Neural progenitor cell (in vitro differentiated cells): ENCODE measurements around the gene MPHOSPH10. TPM values are rescaled to one million over a fixed set of nuclear protein-coding genes. Genes with fewer than 3 reads are reported as not detected.
"Not testable (repeated sequence)": the region's sequence is repeated elsewhere in the genome, so short reads cannot be mapped to it uniquely, and the experiment has no call there.

ENCODE experiments used
- DNase-seq: peaks from one replicate; pipeline ENCODE4 v3.0.0-alpha.2; 2016; ENCODE audit warnings: low spot score
- H2AFZ ChIP-seq: fragments of 200-600 bp; sonication (generic); replicated peaks from 2 replicates; pipeline ENCODE4 v1.6.1; 2016; ENCODE audit warnings: antibody characterized with exemption
- H3F3A ChIP-seq: fragments of 200-600 bp; sonication (generic); 2 replicates; pipeline ENCODE4 v1.6.1; 2016; ENCODE audit warnings: antibody characterized with exemption, low read depth
- H3K27ac ChIP-seq: fragments of 200-600 bp; sonication (generic); 2 replicates; pipeline ENCODE4 v1.5.1; 2016; ENCODE audit warnings: mild to moderate bottlenecking
- H3K27me3 ChIP-seq: fragments of 200-600 bp; sonication (generic); 2 replicates; pipeline ENCODE4 v1.6.1; 2016; ENCODE audit warnings: mild to moderate bottlenecking, moderate library complexity
- H3K36me3 ChIP-seq: fragments of 200-600 bp; sonication (generic); 2 replicates; pipeline ENCODE4 v1.5.1; 2016
- H3K4me1 ChIP-seq: fragments of 200-600 bp; sonication (generic); 2 replicates; pipeline ENCODE4 v1.6.1; 2016; ENCODE audit warnings: mixed run types
- H3K4me2 ChIP-seq: fragments of 200-600 bp; sonication (generic); 2 replicates; pipeline ENCODE4 v1.6.1; 2016
- H3K4me3 ChIP-seq: fragments of 200-600 bp; sonication (generic); 2 replicates; pipeline ENCODE4 v1.5.1; 2016
- H3K79me2 ChIP-seq: fragments of 200-600 bp; sonication (generic); 2 replicates; pipeline ENCODE4 v1.6.1; 2016; ENCODE audit warnings: low read depth
- H3K9ac ChIP-seq: fragments of 200-600 bp; sonication (generic); 2 replicates; pipeline ENCODE4 v1.6.1; 2016
- H3K9me3 ChIP-seq: fragments of 200-600 bp; sonication (generic); 2 replicates; pipeline ENCODE4 v1.5.1; 2016; ENCODE audit warnings: low read depth
- H4K20me1 ChIP-seq: fragments of 200-600 bp; sonication (generic); 2 replicates; pipeline ENCODE4 v1.6.1; 2016; ENCODE audit warnings: low read depth
- H3K27ac Mint-ChIP-seq: 3 replicates; pipeline ENCODE4 v1.8.0; 2021; ENCODE audit warnings: mixed read lengths
- H3K27me3 Mint-ChIP-seq: 2 replicates; pipeline ENCODE4 v1.8.0; 2022; ENCODE audit warnings: low read depth, mild to moderate bottlenecking, inconsistent platforms, moderate library complexity, mixed read lengths; ENCODE audit not compliant: insufficient read depth
- H3K36me3 Mint-ChIP-seq: 3 replicates; pipeline ENCODE4 v1.8.0; 2021; ENCODE audit warnings: mixed read lengths
- H3K4me1 Mint-ChIP-seq: 3 replicates; pipeline ENCODE4 v1.8.0; 2021; ENCODE audit warnings: mixed read lengths
- H3K4me3 Mint-ChIP-seq: 3 replicates; pipeline ENCODE4 v1.8.0; 2021; ENCODE audit warnings: mild to moderate bottlenecking, moderate library complexity, mixed read lengths
- H3K9me3 Mint-ChIP-seq: 3 replicates; pipeline ENCODE4 v1.8.0; 2020; ENCODE audit warnings: mixed read lengths
- EZH2 ChIP-seq: fragments of 200-600 bp; sonication (generic); IDR thresholded peaks from 2 replicates; pipeline ENCODE4 v1.6.1; 2017; ENCODE audit warnings: antibody characterized with exemption, mild to moderate bottlenecking, moderate library complexity
- EZH2phosphoT487 ChIP-seq: fragments of 200-600 bp; sonication (generic); IDR thresholded peaks from 2 replicates; pipeline ENCODE4 v1.6.1; 2017; ENCODE audit warnings: antibody characterized with exemption
- total RNA-seq: library from RNA; depleted of rRNA; stranded (reverse); fragments of >200 nt; gene quantifications from 2 replicates; pipeline ENCODE4 v1.2.3, GENCODE V29; 2015; ENCODE audit warnings: low replicate concordance
- TF ChIP-seq, protein P1 (sequence below): fragments of 200-600 bp; sonication (generic); IDR thresholded peaks from 2 replicates; pipeline ENCODE4 v1.5.1; 2017; ENCODE audit warnings: antibody characterized with exemption, mild to moderate bottlenecking

Gene MPHOSPH10
- total RNA-seq, 1 donor from 2014 or later: 29.6 TPM

DNA sequence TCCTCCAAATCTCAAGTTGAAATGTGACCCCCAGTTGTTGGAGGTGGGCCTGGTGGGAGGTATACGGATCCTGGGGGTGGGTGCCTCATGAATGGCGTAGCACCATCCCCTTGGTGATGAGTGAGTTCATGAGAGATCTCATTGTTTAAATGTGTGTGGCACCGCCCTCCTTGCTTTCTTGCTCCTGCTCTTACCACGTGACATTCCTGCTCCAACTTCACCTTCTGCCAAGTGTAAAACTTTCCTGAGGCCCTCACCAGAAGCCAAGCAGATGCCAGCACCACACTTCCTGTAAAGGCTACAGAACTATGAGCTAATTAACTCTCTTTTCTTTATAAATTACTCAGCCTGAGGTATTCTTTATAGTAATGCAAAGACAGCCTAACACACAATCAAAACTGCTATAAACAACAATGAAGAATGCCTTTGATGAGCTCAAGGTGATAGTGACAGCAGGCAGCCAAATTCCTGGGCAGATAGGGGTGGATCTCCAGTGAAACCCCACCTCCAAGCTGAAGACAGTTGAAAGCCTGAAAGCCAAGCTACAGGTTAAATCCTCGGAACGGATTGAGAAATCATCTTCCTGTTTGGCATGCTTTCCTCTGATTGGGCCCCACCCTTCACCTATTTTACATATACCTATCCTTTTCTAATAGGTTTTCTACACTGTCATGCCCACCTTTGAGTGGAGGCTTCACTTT, 27.3 kb upstream of the MPHOSPH10 start:
- Mint-ChIP-seq H3K36me3 (no peaks in the 10 kb centered on the region), H3K27ac (no peak overlapping the region), H3K4me3 (no peak overlapping the region), H3K27me3 (peaks cover 3% of the 10 kb centered on the region), H3K4me1 (no peaks in the 10 kb centered on the region), H3K9me3 (peaks cover 3% of the 10 kb centered on the region)
- Histone ChIP-seq H3K4me3 (no peak overlapping the region), H3K36me3 (no peaks in the 10 kb centered on the region), H3F3A (no peaks in the 10 kb centered on the region), H2AFZ (no peak overlapping the region), H3K4me1 (no peaks in the 10 kb centered on the region), H3K79me2 (no peaks in the 10 kb centered on the region), H3K9ac (no peak overlapping the region), H4K20me1 (no peaks in the 10 kb centered on the region), H3K27ac (no peak overlapping the region), H3K4me2 (no peak overlapping the region), H3K9me3 (no peaks in the 10 kb centered on the region), H3K27me3 (no peaks in the 10 kb centered on the region)
- no peak for DNase-seq
- TF ChIP-seq EZH2 (no peak), EZH2phosphoT487 (no peak)
- TF ChIP-seq, protein P1, sequence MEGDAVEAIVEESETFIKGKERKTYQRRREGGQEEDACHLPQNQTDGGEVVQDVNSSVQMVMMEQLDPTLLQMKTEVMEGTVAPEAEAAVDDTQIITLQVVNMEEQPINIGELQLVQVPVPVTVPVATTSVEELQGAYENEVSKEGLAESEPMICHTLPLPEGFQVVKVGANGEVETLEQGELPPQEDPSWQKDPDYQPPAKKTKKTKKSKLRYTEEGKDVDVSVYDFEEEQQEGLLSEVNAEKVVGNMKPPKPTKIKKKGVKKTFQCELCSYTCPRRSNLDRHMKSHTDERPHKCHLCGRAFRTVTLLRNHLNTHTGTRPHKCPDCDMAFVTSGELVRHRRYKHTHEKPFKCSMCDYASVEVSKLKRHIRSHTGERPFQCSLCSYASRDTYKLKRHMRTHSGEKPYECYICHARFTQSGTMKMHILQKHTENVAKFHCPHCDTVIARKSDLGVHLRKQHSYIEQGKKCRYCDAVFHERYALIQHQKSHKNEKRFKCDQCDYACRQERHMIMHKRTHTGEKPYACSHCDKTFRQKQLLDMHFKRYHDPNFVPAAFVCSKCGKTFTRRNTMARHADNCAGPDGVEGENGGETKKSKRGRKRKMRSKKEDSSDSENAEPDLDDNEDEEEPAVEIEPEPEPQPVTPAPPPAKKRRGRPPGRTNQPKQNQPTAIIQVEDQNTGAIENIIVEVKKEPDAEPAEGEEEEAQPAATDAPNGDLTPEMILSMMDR: no peak

DNA sequence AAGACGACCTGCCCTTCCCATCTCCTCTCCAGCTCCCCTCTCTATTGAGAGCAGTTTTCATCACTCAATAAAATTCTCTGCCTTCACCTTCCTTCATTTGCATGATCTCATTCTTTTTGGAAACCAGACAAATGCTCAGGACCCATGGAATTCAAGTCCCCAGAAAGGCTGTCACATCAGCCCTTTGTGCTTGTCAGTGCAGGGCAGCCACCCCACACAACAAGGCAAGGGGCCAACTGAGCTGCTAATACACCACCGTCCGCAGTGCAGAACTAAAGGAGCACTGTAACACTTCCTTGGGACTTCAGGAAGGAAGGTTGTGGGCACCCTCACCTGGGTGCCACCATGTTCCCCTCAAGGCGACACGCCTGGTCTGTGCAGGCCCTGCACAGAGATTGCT, 26.6 kb upstream of the MPHOSPH10 start:
- H3K79me2 ChIP-seq: no peaks in the 10 kb centered on the region
- Mint-ChIP-seq H3K9me3 (peaks cover 3% of the 10 kb centered on the region), H3K27ac (no peak overlapping the region)

DNA sequence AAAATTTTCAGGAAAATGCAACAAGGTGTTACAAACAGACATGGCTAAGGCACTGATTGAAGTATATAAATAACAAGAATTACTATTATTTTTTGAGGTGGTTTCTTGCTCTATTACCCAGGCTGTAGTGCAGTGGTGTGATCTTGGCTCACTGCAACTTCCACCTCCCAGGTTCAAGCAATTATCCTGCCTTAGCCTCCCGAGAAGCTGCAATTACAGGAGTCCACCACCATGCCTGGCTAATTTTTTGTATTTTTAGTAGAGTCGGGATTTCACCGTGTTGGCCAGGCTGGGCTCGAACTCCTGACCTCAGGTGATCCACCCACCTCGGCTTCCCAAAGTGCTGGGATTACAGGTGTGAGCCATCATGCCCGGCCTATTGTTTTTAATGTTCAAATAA, 24.0 kb upstream of the MPHOSPH10 start:
- not testable (repeated sequence) for H3K9me3 Mint-ChIP-seq, H3K4me1 ChIP-seq, H3K4me3 ChIP-seq, H4K20me1 ChIP-seq, H3K36me3 ChIP-seq, H3K27ac Mint-ChIP-seq, H3K79me2 ChIP-seq, H2AFZ ChIP-seq, H3K27ac ChIP-seq, H3K36me3 Mint-ChIP-seq, H3K9me3 ChIP-seq, H3K27me3 ChIP-seq, H3K9ac ChIP-seq, H3K4me1 Mint-ChIP-seq, DNase-seq, H3K27me3 Mint-ChIP-seq, H3K4me2 ChIP-seq, H3K4me3 Mint-ChIP-seq, H3F3A ChIP-seq

More for the DNA sequence above, 26.6 kb upstream of the MPHOSPH10 start:
- DNase-seq: no peak
- Histone ChIP-seq H3K9me3 (no peaks in the 10 kb centered on the region), H3K27me3 (no peaks in the 10 kb centered on the region), H3K27ac (no peak overlapping the region), H4K20me1 (no peaks in the 10 kb centered on the region), H3K4me1 (no peaks in the 10 kb centered on the region), H3K4me2 (no peak overlapping the region), H3K36me3 (no peaks in the 10 kb centered on the region), H3K4me3 (no peak overlapping the region), H3K9ac (no peak overlapping the region), H2AFZ (no peak overlapping the region), H3F3A (no peaks in the 10 kb centered on the region)
- TF ChIP-seq, protein P1: no peak
- TF ChIP-seq EZH2 (no peak), EZH2phosphoT487 (no peak)
- Mint-ChIP-seq H3K4me3 (no peak overlapping the region), H3K36me3 (no peaks in the 10 kb centered on the region), H3K27me3 (peaks cover 3% of the 10 kb centered on the region), H3K4me1 (no peaks in the 10 kb centered on the region)

DNA sequence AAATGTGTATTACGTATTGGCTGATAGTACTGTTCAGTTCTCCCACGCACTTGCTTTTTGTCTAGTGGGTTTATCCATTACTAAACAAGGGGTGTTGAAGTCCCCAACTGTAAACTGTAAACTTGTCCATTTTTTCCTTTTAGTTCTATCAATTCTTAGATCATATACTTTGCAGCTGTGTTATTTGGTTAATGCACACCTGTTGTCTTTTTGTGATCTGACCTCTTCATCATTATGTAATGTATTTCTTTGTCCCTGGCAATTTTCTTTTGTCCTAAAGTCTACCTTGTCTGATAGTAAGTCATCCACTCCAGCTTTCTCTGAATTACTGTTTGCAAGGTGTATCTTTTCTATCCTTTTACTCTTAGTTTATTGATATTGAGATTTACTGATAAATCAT, 22.3 kb upstream of the MPHOSPH10 start:
- no peaks in the 10 kb centered on the region for H3K27me3 ChIP-seq
- Mint-ChIP-seq H3K4me1 (no peaks in the 10 kb centered on the region), H3K27ac (no peak overlapping the region), H3K4me3 (no peak overlapping the region), H3K36me3 (peaks cover 8% of the 10 kb centered on the region), H3K27me3 (peaks cover 3% of the 10 kb centered on the region), H3K9me3 (peaks cover 3% of the 10 kb centered on the region)
- TF ChIP-seq EZH2phosphoT487 (no peak), EZH2 (no peak)
- TF ChIP-seq, protein P1: no peak
- no peaks in the 10 kb centered on the region for H3K36me3 ChIP-seq
- H3K9me3 ChIP-seq: no peaks in the 10 kb centered on the region
- H2AFZ ChIP-seq: no peak overlapping the region
- DNase-seq: no peak
- H3F3A ChIP-seq: no peaks in the 10 kb centered on the region
- no peaks in the 10 kb centered on the region for H3K4me1 ChIP-seq
- no peak overlapping the region for H3K27ac ChIP-seq
- no peaks in the 10 kb centered on the region for H4K20me1 ChIP-seq
- H3K4me3 ChIP-seq: no peak overlapping the region
- no peaks in the 10 kb centered on the region for H3K79me2 ChIP-seq
- H3K4me2 ChIP-seq: no peak overlapping the region
- H3K9ac ChIP-seq: no peak overlapping the region
